Measurements from ENCODE around the gene ASB10.

The ASB10 gene

GRCh38 chr7:151166629-151167196 is 20.3 kb downstream of the ASB10 start:
- no peak for DNase-seq

- DNase-seq = no peak
These were observed 25.3 kb downstream of the ASB10 start for GRCh38 chr7:151161757-151162156.

- no peak for DNase-seq
These were observed 29.3 kb downstream of the ASB10 start for GRCh38 chr7:151157645-151158329.

GRCh38 chr7:151152643-151153513 is 34.2 kb downstream of the ASB10 start:
- no peak for DNase-seq

- no peak for DNase-seq
These were observed 36.7 kb downstream of the ASB10 start for GRCh38 chr7:151150388-151150787.

GRCh38 chr7:151148319-151149259 is 38.5 kb downstream of the ASB10 start:
- DNase-seq = no peak

GRCh38 chr7:151146761-151147160 is 40.3 kb downstream of the ASB10 start:
- no peak for DNase-seq

- DNase-seq = no peak
These were observed 42.7 kb downstream of the ASB10 start for GRCh38 chr7:151144387-151144786.

GRCh38 chr7:151143261-151144015 is 43.6 kb downstream of the ASB10 start:
- no peak for DNase-seq

- no peak for DNase-seq
These were observed 44.4 kb downstream of the ASB10 start for GRCh38 chr7:151142686-151143040.

- DNase-seq = no peak
These were observed 45.0 kb downstream of the ASB10 start for GRCh38 chr7:151141855-151142685.

- no peak for DNase-seq
These were observed 45.7 kb downstream of the ASB10 start for GRCh38 chr7:151141311-151141854.

- no peak for DNase-seq
These were observed 46.2 kb downstream of the ASB10 start for GRCh38 chr7:151140826-151141225.

GRCh38 chr7:151139791-151140190 is 47.3 kb downstream of the ASB10 start:
- DNase-seq = no peak

GRCh38 chr7:151139071-151139790 is 47.8 kb downstream of the ASB10 start:
- DNase-seq = no peak

GRCh38 chr7:151138153-151138851 is 48.7 kb downstream of the ASB10 start:
- no peak for DNase-seq

GRCh38 chr7:151137791-151138152 is 49.3 kb downstream of the ASB10 start:
- no peak for DNase-seq

- no peak for DNase-seq
These were observed 49.9 kb downstream of the ASB10 start for GRCh38 chr7:151137076-151137675.
